Stimulated activated CD8-positive, alpha-beta memory T cell treated with anti-CD3 and anti-CD28 coated beads, Interleukin-2, amount 100 ng/mL, for 48 hours (primary cell): Measurements from ENCODE around the gene ALOXE3.

Source experiments
- DNase-seq, 2 donors: peaks; one replicate each; pipeline ENCODE4 v3.0.0-alpha.2; 2020; ENCODE audit warnings: low read depth in 2 of 2

ALOXE3 gene

DNA sequence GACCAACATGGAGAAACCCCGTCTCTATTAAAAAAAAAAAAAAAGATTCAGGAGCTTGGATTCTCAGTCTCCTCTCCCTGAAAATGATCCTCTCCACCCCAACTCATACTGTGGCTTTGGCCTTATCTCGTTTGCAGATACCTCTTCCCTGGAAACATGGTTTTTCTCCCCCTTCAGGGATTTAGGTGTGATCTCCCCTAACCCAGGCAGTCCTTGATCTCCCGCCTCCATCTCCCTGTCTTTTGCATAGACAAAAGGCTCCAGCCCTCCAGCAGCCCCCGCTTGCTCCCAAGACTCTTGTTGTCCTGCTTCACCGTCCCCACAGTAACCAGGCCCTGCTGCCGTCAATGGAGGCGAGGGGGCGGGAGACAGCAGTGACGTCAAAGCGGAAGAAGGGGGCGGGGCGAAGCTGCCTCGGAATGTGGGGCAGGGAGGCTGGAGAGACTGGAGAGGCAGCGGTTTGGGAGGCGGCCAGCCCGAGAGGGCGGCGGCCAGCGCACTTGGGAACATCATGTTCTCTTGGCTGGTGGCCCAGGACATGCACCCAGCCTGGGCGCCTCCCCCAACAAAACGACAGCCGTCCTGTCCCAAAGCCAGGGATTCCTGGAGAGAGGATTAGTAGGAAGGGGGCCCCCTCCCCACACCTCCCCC is 35.8 kb upstream of the ALOXE3 start:
- peak; percentile 75 to 91 for DNase-seq

DNA sequence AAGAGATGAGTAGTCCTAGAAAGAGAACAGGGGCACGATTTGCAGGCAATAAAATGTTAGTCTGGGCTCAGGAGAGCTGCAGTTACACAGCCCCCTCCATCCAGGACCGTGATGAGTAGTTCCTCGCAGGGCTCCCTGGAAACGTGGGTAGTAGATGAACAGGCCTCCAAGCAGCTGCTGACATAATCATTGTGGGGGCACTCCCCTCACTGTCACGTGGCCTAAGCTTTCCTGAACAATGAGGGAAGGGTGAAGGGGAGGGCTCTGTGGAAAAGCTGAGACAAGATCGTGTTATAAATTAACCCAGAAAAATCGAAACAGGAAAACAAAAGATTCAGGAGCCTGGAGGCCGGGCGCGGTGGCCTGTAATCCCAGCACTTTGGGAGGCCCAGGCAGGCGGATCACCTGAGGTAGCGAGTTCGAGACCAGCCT is 35.2 kb upstream of the ALOXE3 start:
- peak in 1 of 2 donors; percentile 53 for DNase-seq

DNA sequence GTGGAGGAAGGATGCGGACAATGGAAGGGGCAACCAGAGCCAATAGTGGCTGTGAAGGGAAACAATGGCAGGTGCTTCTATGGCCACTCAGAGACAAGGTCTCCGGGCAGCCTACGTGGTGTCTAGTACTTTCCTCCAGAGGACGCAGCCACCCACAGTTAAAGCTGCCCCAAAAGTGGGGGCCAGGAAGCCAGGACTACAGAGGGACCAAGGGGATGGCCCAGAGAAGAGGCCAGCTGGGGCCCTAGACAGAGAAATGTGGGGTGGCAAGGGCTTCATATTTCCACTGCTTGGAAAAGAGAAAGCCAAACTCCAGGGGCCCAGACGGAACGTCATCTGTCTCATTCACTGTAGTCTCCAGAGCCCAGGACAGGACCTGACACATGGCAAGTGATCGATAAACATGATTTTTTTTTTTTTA is 34.7 kb upstream of the ALOXE3 start:
- no peak for DNase-seq

DNA sequence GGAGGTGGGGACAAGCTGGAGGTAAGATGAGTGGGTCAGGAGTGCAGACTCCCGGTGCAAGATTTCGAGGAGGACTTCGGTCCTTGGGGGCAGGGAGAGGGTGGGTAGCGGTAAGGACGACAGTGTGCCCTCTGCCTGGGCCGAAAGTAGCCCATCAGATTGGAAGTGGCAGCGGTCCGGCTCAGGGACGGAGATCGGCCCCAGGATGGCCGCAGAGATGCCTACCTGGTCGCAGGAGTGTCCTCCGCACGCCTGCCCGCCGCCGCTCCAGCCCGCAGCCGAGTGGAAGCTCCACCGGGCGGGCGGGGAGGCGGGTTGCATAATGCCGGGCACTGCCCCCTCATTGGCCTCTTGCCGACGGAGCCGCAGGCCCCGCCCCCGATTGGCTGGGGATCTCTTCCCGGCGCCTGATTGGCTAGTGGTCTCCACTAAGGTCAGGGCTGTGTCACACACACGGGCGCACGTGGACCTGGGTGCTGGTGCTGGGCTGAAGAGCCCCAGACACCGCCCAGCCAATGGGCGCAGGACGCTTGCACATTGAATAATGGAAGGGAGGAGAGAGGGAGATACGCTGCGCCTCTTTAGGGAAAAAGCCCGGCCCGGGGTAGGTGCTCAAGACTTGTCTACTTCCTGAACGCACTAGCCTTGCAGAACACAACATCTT is 33.9 kb upstream of the ALOXE3 start, which contains the start of gene PER1:
Gene PER1, minus strand, starts transcription at position 293 of the 664 bp plus-strand sequence. CDS start 1,698 bp downstream, outside the sequence.
- DNase-seq = peak; percentile 91

DNA sequence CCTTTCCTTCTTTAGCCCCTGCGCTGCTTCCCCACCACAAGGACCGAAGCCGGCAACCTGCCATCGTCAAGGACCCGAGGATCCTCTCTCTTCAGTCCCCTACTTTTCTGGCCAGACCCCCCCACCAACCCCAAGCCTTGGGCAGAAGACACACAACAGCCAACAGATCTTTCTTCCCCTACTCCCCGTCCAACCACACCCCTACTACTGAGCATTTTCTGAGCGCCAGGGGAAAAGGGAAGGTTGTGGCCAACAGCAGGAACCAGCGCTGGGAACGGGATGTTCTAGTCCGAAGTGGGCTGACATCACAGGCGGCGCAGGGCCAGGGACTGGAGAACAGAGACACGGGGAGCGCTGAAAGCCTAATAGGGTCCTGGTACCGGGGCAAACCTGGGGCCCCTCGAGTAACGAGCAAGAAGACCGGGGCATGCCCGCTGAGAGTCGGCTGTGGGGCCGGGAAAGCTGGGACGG is 33.4 kb upstream of the ALOXE3 start:
- no peak for DNase-seq

DNA sequence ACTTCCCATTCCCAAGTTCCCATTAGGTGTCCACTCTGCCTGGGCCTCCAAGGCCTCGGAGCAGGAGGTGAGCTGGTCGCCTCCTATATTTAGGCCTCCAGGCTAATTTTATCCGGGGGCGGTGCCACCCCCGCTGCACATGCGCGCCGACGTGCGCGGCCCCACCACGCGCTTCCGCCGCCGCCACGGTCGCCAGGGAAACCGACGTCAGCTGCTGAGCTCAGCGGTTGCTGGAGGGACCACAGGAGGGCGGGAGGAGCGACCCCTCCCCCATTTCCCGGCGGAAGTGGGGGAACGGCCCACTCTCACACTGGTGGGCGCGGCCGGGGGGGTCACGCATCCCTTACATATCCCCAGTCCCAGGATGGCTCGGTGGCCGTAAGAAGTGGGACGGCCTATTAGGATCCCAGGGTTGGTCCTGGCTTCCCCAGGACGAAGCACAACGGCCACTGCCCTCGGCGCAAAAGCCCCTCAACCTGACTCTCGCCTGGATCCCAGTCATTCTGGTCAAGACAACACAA is 32.9 kb upstream of the ALOXE3 start:
- peak; percentile 80 to 87 for DNase-seq

DNA sequence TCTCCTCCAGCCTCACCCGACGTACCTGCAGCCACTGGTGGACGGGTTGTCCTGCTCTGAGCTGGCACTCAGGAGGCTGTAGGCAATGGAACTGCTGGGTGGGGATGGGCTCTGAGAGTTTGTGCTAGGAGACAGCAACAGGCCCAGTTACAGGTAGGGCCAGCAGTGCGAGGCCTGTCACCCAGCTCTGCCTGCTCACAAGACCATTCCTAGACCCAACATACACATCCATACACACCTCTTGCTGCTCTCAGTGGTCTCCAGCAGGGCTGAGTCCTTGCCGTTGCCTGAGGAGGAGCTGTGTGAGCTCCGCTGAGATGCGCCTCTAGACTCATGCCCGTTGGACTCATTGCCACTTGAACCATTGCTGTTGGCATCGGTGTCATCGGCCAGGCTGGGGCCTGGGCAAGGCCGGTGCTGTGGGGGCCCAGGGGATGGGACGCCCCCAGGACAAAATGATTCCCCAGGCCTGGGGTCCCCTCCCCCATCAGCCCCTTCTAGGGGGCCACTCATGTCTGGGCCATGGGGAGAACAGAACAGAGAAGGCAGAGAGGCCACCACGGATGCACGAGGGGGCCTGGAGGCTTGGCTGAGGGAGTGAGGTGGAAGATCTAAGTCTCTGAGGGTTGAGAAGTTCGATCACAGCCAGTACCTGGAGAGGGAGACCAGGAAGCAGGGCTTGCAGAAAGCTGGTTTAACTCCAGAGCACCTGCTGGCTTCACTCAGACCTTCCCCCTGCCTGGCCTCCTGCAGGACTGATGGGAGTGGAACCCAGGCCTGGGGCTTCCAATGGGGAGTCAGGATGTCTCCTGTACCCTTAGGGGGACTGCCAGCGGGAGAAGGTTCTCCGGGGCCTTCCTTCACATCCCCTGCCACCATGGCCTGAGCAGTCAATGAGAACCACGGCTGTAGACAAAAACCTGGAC is 32.1 kb upstream of the ALOXE3 start:
- DNase-seq = no peak

DNA sequence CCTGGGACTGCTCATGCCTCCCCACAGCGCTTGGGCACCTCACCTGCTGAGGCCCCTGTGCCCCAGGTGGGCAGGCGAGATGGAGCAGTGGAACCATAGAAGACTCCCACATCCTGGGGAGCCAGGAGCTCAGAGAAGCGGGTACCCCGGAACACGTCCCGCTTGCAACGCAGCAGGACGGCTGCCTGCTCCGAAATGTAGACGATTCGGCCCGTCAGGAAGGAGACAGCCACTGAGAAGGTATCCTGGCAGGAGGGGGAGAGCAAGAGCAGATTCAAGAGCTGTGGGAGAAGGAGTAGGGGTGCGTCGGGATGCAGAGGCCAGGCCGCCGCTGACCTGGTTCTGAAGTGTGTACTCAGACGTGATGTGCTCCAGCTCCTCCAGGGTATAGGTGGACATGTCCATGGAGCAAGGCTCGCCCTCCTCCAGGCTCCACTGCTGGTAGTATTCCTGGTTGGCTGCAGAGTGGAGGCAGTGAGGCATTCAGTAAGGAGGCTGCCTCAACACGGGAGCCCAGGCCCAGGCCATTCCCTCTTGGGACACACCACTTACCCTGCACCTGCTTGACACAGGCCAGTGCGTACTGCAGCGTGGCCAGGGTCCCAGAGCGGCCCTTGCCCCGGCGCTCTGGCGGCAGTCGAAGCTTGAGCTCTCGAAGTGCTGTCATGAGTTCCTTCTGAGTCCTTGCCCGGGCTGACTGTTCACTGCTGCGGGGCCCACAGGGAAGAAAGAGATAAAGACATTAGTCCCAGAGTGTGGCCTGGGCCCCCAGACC is 31.3 kb upstream of the ALOXE3 start:
- no peak for DNase-seq

DNA sequence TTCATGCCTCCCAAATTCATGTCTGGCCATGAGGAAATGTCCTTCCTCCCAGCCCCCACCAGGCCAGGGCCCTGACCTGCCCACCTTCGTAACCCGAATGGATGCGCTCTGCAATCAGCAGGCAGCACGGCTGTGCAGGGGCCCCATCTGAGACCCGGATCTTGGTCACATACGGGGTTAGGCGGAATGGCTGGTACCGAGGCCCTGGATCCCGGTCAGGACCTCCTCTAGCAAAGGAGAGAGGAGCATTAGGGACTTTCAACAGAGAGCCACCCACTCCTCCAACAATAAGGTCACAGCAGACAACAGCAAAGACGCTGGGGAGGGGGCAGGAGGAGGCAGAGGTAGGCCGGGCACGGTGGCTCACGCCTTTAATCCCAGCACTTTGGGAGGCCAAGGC is 30.2 kb upstream of the ALOXE3 start:
- DNase-seq = no peak

DNA sequence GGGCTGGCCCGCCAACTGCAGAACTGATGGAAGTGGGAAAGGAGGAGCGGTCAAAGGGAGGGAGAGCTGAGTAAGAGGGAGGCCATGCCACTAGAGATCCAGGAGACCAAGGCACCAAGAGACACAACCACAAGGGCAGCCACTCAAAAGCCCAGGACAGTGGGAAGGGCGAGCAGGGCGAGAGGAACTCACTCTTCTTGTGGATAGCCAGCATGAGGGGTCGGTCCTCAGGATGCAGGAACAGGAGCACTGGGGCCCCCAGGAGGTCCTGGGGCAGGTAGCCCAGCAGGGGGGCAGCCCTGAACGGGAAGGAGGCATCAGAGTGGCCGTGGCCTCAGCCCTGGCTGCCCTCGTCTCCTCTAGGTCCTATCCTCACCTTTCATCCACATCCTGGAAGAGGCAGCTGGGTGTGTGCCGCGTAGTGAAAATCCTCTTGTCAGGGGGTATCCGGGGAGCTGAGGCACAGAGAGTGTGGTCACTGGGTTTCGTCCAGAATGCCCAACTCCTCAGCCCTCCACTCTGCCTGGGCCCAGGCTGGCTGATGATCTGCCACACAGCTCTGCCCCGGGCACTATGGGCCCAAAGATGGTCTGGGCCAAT is 29.6 kb upstream of the ALOXE3 start:
- DNase-seq = no peak

DNA sequence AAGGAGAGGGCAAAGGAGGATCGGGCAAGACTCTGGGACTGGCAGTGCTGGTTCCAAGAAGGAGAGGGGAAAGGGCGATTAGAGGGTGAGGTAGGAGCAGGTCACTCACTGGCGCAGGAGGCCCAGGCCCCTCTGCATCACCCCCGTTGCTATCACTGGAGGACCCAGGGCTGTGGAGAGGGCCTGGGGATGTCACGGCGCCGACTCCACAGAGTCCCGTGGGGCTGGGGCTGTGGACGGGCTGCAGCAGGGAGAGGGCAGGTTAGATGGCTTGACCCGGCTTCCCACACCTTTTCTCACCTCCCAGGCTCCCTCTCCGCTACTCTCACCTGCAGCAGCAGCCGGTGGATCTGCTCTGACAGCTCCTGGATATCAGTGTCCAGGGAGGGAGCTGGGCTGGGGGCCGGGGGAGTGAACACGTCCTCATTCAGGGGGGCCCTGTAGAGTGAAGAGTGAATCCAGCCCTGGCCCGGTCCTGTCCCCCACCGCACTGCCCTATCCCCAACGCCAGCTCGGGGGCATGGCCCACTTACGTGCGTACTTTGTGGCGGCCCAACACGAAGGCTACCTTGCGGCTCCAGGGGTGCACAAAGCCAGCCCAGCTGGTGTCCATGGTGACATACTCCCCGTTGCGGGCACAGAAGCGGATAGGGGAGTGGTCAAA is 29.0 kb upstream of the ALOXE3 start:
- no peak for DNase-seq

DNA sequence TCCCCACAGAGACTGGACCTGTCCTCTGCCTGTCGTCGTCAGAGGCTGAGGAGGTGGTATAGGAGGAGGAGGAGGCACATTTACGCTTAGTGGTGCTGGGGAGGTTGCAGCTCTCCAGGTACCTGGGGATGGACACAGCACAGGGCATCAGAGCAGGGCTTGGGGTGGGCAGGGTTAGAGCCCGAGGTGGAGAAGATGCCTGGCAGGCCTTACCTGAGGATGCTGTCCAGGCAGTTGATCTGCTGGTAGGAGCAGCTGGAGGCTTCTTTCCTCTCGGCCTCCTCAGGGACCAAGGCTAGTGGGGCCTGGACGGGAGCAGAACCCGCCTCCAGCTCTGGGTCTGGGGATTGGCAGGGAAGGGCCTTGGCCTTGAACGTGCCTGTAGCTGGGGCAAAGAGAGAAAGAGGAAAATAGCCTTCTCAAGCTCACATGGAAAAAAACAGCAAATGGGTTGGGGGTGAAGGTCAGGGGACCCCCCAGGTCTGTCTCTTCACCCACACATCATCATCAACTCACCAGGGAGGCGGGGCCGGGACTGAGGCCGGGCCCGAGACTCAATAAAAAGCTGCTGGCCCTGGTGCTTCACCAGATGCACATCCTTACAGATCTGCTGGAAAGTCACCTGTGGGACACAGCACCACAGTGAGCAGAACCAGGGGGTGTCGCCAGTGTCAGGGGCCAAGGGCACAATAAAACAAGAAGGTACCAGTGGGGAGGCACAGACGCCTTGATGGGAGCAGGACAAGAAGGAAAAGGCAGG is 28.2 kb upstream of the ALOXE3 start:
- no peak for DNase-seq

DNA sequence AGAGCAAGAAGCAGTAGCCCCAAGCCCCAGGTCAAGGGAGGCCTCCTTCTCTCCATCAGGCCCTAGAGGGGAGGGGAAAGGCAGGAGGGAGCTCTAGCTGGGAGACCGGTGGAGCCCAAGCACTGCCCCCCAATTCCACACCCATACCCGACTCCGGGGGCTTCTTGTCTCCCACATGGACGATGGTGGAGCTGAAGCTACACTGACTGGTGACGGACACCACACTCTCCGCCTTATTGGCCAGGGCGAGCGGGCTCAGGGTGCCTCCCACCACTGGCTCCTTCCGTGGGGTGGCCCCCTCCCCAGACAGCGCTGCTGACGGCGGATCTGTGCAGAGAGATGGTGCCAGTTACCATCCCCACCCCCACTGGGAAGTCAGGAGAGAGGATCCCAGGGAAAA is 27.5 kb upstream of the ALOXE3 start:
- DNase-seq = no peak

DNA sequence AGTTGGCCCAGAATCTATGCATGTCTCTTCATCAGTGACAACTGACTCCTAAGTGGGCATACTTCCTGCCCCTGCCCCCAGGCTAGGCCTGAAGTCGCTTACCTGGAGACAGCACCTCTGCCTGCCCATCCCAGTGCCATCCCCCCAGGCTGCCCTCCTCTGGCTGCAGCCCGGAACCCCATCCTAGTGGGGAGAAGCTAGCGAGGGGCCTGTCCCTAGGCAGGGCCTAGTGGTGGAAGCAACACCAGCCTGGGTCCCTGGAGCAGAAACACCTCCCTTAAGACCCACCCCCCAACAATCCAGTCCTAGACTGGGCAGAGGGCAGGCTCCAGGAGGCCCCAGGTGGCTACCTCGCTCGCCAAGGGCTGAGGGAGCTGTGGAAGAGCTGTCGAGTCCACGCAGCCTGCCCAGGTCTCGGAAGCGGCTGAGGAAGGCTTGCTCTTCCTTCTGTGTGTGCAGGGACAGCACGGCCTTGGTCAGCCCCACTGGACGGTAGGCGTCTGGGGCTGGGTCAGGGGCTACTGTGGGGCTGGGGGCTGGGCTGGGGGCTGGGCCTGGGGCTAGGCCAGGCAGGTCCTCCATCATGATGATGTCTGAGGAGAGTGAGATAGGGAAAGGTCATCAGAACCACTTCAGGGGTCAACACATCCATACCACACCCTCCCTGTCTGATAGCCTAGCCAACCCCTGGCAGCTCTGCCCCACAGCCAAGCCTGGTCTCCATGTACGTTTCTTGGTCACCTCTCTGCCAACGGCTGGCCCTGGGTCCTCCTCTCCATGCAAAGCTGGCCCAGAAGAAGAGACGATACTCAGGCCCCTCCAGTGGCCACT is 26.3 kb upstream of the ALOXE3 start:
- no peak for DNase-seq

DNA sequence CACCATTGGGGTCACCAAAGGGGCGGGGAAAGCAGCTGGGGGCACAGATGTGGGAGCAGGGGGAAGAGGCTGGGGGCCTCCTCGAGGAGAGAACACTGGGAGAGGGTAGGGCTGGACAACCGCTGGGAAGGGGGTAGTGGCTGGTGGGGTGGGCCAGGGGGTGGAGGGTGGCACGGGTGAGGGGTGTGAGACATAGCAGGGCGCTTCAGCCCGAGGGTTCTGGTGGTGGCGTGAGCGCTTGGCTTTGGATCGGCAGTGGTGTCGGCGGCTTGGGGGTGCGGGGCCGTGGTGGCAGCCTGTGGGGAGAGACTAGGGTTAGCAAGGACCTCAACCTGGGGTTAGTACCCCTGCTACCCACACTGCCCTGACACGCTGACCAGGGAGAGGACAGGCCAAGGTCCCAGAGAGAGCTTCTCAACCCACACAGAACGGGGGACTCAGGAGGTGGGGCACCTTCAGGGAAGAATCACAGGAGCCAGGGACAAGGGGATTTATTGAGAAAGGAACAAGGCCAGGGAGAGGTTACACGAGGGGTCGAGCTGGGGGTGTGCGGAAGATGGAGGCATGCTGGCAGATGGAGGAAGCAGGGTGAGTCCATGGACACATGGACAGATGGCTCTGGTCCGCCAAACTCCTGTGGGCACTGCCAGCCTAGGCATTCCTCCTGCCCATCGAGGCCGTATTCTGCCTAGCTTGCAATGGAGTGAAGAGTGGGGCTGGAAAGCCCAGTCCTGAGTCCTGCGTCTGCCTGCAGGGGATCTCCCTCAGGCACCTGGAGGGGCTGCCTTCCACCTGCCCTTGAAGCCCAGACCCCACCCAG is 25.5 kb upstream of the ALOXE3 start:
- DNase-seq = no peak

DNA sequence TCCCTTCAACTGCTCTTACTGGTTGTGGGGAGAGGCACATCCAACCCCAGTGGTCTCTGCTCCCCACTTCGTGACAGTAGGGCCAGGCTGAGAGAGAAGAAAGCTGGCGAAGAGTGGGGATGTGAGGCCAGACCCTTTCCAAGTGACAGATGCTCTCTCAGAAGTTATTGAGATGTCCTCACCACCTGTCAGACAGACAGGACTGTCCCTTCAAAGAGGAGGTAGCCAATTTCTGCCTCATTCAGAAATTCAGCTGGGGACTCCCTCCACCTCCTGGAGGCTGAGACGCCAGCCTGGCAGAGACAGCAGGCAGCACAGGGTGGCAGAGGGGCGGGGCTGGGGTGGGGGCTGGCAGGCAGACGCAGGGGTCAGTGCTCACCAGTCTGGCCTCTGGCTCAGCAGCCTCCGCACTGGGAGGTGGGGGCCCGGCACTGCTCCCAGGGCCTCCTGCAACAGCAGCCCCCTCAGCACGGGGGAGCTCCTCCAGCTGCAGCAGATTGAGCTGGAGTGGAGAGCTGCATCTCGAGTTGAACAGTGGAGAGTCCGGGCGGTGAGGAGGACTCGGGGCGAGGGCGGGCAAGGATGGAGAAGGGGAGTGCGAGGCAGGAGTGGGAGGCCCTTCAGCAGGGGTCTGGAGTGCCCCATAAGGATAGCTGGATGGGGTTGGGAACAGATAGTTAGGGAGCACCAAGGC is 24.7 kb upstream of the ALOXE3 start:
- DNase-seq = no peak
